Stimulated activated CD8-positive, alpha-beta memory T cell treated with anti-CD3 and anti-CD28 coated beads, Interleukin-7, amount 100 ng/mL, for 48 hours (primary cell): ENCODE data around the gene TMEM165.
A peak's percentile ranks its signal among the peaks of the same experiment; 100 is the strongest.

Experiments
- DNase-seq, 2 donors: peaks; one replicate each; pipeline ENCODE4 v3.0.0-alpha.2; 2020; ENCODE audit warnings: low read depth in 1 of 2; ENCODE audit errors: extremely low read depth in 1 of 2

The TMEM165 gene

DNA sequence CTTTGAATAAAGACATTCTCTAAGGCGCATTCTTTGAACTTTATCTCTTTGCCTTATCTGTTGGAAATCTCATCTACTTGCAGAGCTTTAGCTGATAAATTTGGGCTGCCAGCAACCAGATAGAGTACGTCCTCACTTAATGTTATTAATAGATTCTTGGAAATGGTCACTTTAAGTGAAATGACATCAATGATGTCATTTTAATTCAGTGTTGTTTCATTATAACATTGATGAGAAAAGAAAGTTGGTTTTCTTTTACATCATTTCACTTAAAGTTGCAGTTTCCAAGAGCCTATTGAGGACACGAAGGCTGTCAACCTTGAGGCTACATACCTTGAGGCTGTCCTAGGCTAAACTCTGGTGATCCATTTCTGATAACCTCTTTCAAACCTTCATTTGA, 9.3 kb downstream of the TMEM165 start:
- DNase-seq, result no peak

DNA sequence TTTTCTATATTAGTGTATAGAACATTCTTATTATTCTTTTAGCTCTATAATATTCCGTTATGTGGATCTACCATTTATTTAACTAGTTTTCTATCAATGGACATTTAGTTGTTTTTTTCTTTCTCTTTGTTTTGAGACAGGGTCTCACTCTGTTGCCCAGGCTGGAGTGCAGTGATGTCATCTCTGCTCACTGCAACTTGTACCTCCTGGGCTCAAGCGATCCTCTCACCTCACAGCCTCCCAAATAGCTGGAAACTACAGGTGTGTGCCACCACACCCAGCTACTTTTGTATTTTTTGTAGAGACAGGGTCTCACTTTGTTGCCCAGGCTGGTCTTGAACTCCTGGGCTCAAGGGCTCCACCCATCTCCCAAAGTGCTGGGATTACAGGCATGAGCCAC, 10.8 kb downstream of the TMEM165 start:
- no peak for DNase-seq

- DNase-seq, result no peak
Measured at GRCh38 chr4:55407119-55407518, 11.4 kb downstream of the TMEM165 start.

DNA sequence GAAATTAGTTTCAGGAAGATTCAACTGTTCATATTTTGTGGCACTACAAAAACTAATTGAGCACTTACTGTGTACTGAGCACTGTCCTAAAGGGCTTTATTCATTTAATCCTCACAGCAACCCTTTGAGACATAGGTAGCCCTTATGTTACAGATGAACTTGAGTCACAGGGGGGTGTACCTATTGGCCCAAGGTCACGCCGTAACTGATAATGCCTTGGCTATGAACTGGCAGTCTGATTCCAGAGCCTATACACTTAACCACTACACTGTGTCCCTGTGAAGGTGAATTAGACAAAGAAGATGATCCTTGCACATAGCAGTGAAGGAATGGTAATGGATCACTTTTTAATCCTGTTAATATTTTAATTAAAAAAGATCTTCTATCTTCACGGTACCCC, 12.0 kb downstream of the TMEM165 start:
- no peak for DNase-seq

DNA sequence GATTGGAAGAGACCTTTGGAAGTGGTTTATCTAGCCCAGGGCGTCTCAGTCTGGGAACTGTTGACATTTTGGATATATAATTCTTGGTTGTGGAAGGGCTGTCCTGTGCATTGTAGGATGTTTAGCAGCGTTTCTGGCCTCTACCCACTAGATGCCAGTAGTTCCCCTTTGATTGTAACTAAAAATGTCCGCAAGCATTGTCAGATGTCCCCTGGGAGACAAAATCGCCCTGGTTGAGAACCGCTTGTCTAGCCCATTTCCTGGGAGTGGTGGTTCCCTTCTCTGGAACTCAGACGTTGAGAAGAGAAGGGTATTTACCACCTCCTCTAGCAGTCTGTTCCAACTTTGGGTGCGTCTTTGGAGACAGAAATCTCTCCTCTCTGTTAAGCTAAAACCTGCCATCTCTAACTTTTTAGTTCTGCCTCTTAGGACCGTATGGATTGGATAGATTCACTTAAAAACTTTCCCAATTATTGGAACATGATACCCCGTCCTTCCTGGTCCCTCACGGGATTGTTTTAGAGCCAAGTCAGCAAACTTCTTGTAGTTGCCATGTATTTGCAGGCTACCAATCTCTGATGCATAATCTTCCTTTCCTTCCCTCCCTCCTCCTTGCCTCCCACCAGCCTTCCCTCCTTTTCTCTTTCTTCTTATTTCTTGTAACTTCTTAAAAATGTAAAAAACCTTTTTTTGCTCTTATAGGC, 13.9 kb downstream of the TMEM165 start:
- DNase-seq, result no peak

DNA sequence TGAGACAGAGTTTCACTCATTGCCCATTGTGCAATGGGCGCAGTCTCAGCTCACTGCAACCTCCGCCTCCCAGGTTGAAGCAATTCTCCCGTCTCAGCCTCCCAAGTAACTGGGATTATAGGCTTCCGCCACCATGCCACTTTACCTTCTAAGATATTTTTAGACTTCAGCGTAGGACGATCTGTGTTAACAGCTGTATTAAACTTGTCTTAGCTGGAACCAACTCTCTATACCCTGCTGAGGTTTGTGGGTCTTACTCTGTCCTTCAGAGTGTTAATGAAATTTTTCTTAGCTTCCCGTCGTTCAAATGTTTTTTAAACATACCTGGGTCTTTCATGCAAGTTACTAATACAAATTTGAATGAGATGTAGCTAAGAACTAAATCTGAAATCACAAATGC, 14.7 kb downstream of the TMEM165 start:
- no peak for DNase-seq

GRCh38 chr4:55411621-55412020, 15.9 kb downstream of the TMEM165 start:
- DNase-seq, result no peak

- no peak for DNase-seq
Measured at GRCh38 chr4:55416176-55416575, 20.4 kb downstream of the TMEM165 start.

DNA sequence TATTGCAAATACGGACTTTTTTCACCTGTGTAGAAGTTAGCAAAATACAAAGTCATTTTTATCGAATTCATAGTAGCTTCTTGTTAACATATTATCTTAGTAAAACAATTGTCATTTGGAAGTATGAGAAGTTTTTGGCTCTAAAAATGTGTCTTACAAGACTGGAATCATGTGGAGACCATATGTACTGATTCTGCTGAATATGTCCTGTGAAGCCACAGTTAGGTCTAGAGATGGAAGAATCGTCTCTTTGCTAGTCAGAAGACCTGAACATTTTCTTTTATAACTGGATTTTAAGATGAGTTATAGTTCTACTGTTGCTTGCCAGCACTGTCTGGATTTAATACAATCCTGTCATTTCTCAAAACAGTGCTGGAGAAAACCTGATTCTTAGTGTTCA, 29.0 kb downstream of the TMEM165 start:
- no peak for DNase-seq

DNA sequence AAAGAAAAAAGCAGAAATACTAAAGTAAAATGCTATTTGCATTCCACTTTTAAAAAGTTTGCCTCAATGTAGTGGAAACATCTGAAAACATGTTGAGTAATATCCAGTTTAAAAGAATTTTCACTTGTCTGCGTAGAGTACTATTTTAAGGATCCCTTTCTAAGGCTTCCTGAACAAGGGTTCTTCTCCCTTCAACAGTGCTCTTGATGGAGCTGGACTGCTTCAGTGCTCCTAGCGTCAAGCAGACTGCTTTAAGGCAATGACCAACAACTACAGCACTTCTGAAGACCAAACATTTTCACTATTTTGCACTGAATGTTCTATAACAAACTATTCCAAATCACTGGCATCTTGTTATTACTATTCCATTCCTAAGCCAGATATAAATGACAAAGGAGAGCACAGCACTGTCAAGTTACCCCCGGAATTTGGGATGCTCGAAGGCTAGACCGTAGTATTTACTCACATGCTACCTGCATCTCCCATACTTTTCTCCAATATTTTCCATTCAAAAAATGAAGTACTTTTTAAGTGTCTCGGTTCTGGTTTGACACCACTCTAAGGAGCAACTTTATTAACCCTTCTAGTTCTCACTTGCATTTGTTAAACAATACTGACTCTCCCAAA, 36.1 kb downstream of the TMEM165 start:
- no peak for DNase-seq

DNA sequence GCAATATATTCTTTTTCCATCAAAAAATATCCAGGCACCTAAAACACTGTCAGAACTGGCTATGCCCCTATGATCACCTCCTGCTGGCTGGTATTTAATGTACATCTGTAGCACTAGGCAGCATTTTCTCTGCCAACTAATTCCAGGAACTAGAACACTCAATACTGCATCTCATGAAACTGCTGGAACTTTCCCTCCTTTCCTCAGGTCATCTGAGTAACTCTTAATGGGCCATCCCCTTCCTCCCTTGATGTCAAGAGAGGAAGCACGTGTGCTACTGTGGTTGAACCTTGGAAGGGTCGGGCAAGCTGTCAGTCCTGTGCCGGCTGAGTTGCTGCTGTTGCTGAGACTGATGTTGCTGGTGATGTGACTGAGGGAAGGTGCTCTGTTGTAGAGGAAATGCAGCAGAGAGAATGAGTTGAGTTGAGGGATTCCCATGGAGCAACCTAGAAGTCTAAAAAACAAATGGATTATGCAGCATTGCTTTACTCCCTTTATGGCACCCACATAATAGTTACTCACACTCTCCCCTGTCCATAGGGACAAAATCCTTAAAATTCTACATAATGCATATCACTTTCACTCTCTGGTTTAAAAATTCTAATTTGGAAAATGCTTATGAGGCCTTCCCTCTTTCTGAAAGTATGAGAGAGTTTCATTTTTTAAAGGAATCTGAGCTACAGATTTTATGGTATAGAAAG, 39.5 kb downstream of the TMEM165 start:
- peak in 1 of 2 donors; percentile 5 for DNase-seq

DNA sequence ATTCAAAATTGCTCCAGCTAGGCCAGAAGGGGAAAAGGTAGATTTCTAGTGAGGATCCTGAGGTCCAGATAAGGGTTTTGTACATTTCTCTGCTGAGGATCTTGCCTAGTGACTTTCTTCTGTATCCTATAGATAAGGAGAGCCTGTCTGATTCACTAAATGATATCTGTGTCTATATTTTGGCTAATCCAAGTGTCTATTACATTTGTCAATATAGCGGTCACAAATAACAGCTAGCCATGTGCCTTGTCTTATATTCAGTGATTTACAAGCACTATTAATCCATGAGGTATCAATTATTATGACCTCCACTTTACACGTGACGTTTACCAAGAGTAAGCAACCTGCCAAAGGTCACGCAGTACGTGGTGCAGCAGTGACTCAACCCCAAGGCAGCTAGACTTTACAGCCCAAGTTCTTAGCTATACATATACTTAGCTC, 41.6 kb downstream of the TMEM165 start:
- no peak for DNase-seq

- DNase-seq, result no peak
Measured at GRCh38 chr4:55437823-55438222, 42.1 kb downstream of the TMEM165 start.

GRCh38 chr4:55438314-55438713, 42.6 kb downstream of the TMEM165 start:
- no peak for DNase-seq

DNA sequence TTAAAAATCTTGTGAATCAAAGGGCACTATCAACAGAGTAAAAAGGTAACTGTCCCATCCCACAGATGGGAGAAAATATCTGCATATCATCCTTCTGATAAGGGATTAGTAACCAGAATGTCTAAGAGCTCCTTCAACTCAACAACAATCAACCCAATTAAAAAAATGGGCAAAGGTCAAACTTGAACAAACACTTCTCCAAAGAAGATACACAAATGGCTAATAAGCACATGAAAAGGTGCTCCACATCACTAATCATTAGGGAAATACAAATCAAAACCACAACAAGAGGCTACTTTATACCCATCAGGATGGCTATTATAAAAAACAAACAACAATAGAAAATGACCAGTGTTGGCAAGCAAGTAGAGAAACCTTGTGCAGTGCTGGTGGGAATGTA, 43.3 kb downstream of the TMEM165 start:
- DNase-seq, result no peak

DNA sequence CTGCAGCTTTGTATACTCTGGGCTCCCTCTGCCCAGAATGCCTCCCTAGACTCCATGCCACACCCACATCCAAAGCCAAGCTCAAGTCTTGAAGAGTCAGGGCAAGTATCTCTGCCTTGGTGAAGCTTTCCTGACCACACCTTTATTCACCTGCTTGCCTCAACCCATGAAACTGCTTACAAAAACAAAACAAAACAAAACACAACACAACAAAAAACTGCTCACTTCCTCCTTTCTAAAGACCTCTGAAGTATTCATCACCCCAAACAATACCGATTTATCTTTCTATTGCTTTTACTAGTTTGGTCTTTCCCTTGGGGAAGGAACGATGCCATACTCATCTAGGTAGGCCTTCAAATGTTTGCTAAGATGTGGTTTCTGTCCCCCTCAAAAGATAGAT, 45.0 kb downstream of the TMEM165 start:
- no peak for DNase-seq

- DNase-seq, result no peak
Measured at GRCh38 chr4:55442541-55442940, 46.8 kb downstream of the TMEM165 start.

GRCh38 chr4:55444827-55445226, 49.1 kb downstream of the TMEM165 start:
- DNase-seq, result no peak

- DNase-seq, result no peak
Measured at GRCh38 chr4:55445921-55446577, 50.3 kb downstream of the TMEM165 start.

DNA sequence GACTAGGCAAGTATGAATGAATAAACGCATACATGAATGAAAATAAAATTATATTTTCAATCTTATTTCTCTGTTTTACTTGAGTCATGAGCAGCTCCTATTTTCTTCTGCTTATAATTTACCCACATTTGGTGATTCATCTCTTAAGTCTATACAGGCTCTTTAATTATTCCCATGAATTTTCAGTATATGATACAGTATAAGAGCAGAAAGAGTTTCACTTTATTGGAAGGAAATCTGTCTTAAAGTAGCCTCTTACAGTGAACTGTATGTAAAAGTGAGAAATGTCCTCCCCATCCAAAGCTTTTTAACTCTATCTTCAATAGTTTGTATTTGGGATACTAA, 50.8 kb downstream of the TMEM165 start:
- DNase-seq, result no peak

DNA sequence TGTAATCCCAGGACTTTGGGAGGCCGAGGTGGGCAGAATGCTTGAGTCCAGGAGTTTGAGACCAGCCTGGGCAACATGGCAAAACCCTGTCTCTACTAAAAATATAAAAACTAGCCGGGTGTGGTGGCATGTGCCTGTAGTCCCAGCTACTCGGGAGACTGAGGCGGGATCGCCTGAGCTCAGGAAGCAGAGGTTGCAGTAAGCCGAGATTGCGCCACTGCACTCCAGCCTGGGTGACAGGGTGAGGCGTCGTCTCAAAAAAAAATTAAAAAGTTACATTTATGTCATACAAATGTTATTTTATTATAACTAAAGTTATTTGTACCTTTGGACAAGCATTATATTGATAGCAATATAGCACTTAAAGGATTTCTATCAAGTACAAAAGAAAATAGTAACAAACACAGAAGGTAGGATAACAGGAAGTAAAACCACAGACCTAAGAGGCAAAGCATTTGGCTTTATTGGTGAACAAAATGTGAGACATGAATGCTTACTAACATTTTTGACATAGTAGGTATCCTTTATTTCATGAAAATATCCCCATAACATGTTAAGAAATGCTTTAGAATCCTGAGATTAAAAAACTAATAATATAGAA, 51.5 kb downstream of the TMEM165 start:
- no peak for DNase-seq
